ENCODE measurements around the gene PLCB1.
"Not testable (repeated sequence)": the region's sequence is repeated elsewhere in the genome, so short reads cannot be mapped to it uniquely, and the experiment has no call there.

Gene PLCB1

DNA sequence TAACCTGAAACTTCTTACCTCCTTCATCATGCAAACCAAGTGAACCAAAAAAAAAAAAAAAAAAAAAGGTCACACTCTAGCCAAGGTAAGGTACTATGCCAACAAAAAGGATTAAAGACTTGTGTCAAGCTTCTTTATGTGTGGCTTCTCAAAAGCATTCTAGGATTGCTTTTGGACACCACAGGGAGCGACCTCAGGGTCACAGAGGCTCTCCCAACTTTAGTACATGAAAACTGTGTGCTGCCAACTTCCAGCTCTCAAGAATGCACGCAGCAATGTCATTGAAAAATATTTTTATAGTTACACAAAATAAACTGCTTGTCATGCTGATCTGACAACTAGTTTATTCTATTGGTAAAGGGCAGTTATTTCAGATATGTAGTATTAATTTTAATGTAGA lies 243.8 kb downstream of the PLCB1 start:
- DNase-seq: no peak

DNA sequence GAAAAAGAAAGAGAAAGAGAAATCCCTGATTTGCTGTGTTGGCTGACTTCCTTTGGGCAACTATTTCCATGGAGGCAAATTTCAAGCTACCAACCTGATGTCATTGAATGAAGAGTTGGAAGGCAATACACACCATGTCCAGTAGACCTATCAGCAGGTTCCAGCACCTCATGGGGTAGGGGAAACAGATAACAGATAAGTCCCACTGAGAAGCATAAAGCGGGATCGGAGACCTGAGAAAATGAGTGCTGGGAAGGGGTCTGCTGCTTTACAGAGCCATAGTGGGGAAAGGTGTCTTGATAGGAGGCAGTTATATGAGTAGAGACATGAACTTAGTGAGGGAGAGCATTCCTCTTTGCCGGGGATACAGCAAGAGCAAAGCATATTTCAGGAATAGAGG lies 244.9 kb downstream of the PLCB1 start:
- DNase-seq: no peak

- not testable (repeated sequence) for DNase-seq
Observed at GRCh38 chr20:8379125-8379524, 247.1 kb downstream of the PLCB1 start.

DNA sequence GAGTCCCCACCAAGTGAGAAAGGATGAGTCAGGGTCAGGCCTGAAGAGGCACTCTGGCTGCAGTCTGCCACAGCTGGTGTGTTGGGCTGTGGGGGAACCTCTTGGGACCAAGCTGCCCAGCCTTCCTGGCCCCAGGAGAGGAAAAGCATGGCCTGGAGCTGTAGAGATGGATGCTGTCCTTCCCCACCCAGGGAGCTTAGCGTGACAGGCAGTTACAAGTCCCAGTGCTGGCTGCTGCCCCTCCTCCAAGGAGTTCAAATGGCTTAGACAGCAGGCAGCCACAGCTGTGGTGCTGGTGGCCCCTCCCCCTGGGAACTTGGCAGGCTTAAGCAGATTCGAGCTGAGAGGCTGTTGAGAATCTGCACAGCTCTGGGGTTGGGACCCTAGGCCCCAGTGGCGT lies 253.2 kb downstream of the PLCB1 start:
- no peak for DNase-seq

- no peak for DNase-seq
Observed at GRCh38 chr20:8386991-8387390, 254.9 kb downstream of the PLCB1 start.

DNA sequence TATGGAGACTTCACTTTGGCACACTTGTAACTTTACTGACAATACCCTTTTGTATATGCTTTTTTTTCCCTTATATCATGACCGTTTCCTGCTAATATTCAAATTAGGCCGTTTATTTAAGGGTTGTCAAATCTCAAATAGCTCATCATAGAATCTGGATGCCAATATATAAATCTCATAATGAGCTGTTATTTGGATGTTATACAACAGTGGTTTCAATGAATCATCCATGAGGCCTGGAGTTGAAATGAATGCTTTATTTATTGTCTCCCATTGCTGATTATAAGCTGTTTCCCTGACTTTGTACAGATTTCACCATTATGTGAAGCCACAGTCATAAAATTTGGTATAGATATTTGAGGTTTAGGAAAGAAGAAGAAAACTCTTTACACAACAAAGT lies 256.1 kb downstream of the PLCB1 start:
- no peak for DNase-seq

GRCh38 chr20:8388707-8389106 lies 256.6 kb downstream of the PLCB1 start:
- no peak for DNase-seq

GRCh38 chr20:8389381-8390036 lies 257.4 kb downstream of the PLCB1 start:
- DNase-seq: no peak

DNA sequence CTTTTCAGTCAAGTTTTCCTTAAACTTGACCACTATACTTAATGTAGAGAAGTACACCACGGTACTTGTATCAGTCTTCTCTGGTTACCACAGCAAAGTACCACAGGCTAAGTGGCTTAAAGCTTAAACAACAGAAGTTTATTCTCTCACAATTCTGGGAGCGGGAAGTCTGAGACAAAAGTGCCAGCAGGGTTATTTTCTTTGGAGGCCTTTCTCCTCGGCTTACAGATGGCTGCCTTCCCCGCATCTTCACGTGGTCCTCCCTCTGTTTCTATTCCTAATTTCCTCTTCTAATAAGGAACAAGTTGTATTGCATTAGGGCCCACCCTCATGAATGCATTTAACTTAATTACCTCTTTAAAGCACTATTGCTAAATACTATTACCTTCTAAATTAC lies 258.0 kb downstream of the PLCB1 start:
- no peak for DNase-seq

DNA sequence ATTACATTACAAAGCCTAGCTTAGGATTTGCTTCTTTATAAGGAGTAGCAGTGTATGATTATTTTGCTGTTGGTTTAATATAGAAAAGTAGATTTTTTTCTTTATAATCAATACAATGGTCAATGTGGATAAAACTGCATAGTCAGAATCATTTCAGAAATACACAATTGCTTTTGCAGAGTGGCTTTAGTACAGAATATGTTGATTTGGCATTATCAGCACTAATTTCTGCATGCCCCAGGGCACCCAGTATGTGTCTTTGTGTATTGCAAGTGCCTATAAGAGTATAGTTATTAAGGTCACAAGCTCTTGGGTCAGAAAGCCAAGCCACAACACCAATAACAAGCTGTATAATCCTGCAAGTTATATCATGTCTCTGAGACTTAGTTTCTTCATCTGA lies 258.4 kb downstream of the PLCB1 start:
- DNase-seq: no peak

- DNase-seq: no peak
Observed at GRCh38 chr20:8393381-8393780, 261.3 kb downstream of the PLCB1 start.

GRCh38 chr20:8394308-8394945 lies 262.4 kb downstream of the PLCB1 start:
- no peak for DNase-seq

DNA sequence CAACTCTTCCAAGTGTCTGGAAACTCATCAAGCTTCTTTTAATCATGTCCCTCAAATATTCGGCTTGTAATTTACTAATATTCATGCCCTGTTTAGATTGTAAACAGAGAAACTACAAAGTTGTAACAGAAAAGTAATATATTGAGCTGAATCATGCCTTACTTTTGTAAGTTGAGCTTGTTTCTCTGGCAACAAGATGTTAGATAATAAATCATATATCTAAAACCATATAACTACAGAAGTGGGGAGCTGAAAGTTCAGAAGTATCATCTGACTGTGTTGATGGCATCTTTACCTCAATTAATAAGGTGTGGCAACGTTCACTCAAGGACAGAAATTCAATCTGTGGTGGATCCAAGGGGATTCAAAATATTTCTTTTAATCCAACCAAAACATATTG lies 263.9 kb downstream of the PLCB1 start:
- no peak for DNase-seq

DNA sequence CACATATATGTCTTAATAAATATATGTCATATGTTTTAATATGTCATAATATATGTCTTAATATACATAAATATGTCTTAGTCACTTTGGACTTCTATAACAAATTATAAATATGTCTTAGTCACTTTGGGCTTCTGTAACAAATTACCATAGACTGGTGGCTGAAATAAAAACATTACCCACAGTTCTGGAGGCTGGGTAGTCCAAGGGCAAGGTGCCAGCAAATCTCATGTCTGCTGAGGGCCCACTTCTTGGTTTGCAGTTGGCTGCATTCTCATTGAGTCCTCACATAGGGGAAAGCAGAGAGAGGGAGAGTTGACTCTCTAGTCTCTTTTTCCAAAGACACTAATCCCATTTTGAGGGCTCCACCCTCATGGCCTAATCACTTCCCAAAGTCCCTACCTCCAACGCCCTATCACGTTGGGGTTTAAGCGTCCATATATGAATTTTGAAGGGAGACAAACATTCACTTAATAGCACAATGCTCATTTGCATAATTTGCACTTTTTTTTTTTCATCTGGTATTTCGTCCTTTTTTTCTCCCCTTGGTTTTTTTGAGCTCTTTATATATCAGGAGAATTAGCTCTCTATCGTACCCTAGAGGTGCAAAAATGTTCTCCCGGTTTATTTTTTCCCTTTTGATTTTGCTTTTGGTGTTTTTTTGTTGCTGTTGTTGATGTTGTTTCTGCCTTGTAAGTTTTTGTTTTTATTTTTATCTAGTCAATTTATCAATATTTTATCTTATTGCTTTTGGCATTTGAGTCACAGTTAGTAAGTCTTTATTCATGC lies 266.4 kb downstream of the PLCB1 start:
- DNase-seq: no peak

- DNase-seq: no peak
Observed at GRCh38 chr20:8399947-8400346, 267.9 kb downstream of the PLCB1 start.

DNA sequence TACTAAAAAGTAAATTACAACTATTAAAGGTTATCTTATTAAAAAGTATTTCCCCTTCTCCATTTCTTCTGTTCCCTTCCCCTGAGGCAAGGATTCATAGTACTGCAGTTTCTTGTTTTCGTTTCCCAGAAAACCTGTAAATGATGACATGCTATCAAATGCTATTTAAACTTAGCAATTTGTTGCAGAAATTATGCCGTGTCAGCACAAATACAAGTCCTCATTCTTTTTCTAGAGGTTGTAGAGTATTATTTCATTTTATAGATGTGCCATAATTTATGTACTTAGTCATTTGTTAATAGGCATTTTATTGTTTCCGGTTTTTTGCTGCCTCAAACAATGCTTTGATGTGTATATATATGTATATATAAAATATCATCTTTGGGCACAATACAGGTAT lies 268.4 kb downstream of the PLCB1 start:
- DNase-seq: no peak

DNA sequence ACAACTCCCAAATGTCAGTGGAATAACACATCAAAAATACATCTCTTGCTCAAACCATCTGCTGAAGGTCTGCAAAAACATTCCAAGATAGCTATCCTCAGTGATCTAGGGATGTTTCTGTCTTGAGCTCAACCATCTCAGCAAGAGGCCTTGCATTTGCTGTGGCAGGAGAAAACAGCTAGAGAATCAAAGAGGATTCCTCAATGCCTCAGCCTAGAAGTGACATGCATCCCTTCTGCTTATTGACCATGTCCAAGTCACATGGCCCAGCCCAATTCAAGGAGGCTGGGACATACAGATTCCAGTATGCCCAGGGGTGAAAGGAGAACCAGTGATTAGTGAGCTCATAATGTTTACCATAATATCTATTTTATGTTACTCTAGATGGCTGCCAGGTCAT lies 269.5 kb downstream of the PLCB1 start:
- no peak for DNase-seq

GRCh38 chr20:8402798-8403197 lies 270.7 kb downstream of the PLCB1 start:
- DNase-seq: no peak

DNA sequence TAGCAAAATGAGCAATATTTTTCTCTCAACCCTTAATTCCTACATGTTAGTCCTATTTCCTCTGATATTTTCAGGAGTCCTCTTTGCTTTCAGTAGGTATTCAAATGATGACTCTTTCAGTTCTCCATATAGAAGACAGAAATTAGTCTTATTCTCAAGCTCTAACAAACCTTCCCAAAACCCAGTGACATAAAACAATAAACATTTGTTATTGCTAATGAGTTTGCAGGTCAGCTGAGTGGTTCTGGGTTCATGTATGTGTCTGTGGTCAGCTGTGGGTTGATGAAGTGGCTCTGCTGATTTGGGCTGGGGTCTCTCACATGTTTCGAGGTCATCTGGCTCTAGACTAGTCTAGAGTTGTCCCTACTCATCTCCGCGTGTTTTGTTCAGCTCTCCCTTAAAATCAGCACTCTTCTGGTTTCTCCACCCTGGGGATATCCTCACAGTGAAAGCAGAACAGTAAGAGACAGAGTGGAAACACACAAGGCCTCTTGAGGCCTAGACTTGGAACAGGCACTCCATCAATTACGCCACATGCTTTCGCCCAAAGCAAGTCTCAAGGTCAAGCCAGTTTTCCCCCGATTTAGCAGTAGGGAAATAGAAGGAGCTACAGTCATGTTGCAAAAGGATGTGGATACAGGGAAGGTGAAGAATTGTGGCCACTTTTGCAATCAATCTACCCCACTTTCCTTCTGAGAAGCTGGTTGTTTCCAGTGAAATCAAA lies 273.0 kb downstream of the PLCB1 start:
- no peak for DNase-seq

DNA sequence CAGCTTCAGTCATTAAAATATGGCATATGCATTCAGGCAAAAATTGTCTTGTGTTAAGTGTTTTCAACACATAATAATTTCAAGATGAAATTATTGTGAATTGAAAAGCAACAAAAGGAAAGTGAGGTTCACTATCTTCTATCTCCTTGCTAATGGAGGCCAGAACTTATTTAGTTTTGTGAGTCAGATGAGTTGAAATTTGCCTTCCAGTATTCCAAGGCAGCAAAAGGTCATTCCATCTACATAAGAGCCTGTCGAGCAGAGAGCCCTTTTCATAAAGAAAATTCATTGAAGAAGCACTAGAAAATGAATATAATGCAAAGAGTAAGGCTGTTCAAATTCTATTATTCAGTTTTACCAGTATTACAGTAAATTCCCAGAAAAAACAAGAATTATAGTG lies 274.3 kb downstream of the PLCB1 start:
- DNase-seq: no peak

- no peak for DNase-seq
Observed at GRCh38 chr20:8408587-8409307, 276.7 kb downstream of the PLCB1 start.

- no peak for DNase-seq
Observed at GRCh38 chr20:8413691-8414090, 281.6 kb downstream of the PLCB1 start.
